Urinary bladder (tissue), 4 donors: ENCODE measurements around the gene RRAGD. TPM values are rescaled to one million over a fixed set of nuclear protein-coding genes. Genes with fewer than 3 reads are reported as not detected.
A peak's percentile ranks its signal among the peaks of the same experiment; 100 is the strongest.

Experiments used
- DNase-seq: peaks from one replicate; pipeline ENCODE4 v3.0.0-alpha.2; 2015; ENCODE audit errors: extremely low spot score
- H3K27ac ChIP-seq: one replicate; pipeline ENCODE4 v1.5.1; 2013; ENCODE audit warnings: low read depth, mild to moderate bottlenecking, moderate library complexity
- H3K36me3 ChIP-seq: one replicate; pipeline ENCODE4 v1.6.1; 2013; ENCODE audit warnings: mild to moderate bottlenecking, moderate library complexity; ENCODE audit not compliant: insufficient read depth
- H3K4me1 ChIP-seq: one replicate; pipeline ENCODE4 v1.6.1; 2013; ENCODE audit warnings: mild to moderate bottlenecking, moderate library complexity; ENCODE audit not compliant: insufficient read depth
- H3K4me3 ChIP-seq: one replicate; pipeline ENCODE4 v1.5.1; 2013; ENCODE audit warnings: low read depth, low read length
- WGBS: extraction: QIAGEN DNeasy Blood & Tissue Kit; methylation state at CpG from one replicate; pipeline ENCODE4 v1.1.7; 2013; 5-methylcytosine and 5-hydroxymethylcytosine counted together
- polyA plus RNA-seq: library from polyadenylated mRNA; stranded (reverse); fragments of 200-250 nt; gene quantifications from one replicate; pipeline ENCODE4 v1.2.3, GENCODE V29; 2013
- total RNA-seq: library from RNA; depleted of rRNA; stranded (reverse); fragments of >200 nt; gene quantifications from one replicate; pipeline ENCODE4 v1.2.3, GENCODE V29; 2014
- donor health status: healthy with polysubstance abuse.
- donor health status: healthy.

RRAGD gene
- total and polyA plus RNA-seq, 2 donors: 8.4 to 11.4 TPM

DNA sequence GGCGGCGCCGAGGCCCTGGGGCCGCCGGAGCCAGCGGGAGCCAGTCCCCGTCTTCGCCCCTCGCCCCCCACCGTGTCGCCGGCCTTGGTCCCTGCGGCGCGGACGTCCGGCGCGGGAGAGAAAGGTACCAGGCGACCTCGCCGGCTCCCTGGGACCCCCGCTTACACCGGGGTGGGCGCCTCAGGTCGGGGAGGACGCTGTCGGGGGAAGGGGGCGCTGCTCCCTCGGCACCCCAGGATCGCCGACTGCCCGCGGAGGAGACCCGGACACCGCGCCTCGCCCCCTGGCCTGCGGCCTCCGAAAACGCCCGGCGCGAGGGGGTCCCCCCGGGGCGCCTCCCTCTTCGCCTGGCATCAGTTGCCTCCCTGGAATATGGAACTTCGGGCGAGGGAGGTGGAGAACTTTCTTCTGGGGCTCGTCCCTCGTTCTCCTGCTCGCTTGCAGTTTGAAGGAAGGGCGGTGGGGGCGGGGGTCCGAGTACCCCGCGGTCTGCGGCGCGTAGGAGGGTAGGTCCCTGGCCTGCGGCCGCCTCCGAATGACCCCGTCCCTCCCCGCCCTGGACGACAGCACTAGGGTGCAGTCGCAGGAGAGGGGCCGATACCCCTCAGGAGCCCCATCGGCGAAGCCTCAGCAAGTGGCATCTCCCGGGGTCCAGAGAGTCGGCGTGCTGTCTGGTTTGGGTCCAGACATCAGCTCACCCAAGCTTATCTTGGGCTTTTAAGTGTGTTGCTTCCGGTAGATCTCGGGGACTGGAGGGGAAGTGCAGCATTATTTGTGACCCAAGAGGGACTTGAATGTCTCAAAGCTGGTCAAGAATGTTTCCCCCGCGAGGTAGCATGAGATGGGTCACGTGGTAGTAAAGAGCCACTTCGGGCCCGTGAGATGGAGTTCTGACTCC, 21.4 kb upstream of the RRAGD start:
- Histone ChIP-seq H3K4me3 (peak overlapping the region; percentile 77), H3K4me1 (no peaks in the 10 kb centered on the region), H3K36me3 (no peaks in the 10 kb centered on the region), H3K27ac (no peak overlapping the region)
- no peak for DNase-seq
- 2% methylated on average over 79 of the region's 80 CpGs for WGBS

DNA sequence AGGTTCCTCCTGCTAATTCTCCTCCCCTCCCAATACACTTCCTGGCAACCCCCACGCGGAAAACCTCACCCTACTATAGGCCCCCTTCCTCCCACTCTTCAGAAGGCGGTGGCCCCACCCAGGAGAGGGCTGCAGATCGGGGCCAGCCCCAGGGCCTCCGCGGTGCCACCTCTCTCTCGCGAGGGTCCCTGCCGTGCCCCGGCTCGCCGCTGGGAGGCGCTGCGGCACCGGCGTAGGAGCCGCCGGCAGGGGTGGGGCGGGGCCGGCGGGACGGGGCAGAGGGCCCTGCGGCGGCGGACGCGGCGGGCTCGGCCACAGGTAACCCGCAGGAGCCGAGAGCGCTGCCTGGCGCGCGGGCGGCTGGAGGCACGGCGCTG, 20.8 kb upstream of the RRAGD start, which contains the start of gene ANKRD6:
Gene ANKRD6 (plus strand): TSS at position 278 of the 377 bp plus-strand sequence. CDS start 133,825 bp downstream, outside the sequence.
- no peaks in the 10 kb centered on the region for H3K4me1 ChIP-seq
- H3K36me3 ChIP-seq: no peaks in the 10 kb centered on the region
- no peak for DNase-seq
- peak within 1 kb of the TSS; percentile 77 for H3K4me3 ChIP-seq
- WGBS: under 1% methylated on average over 38 of the region's 38 CpGs
- no peak within 1 kb of the TSS for H3K27ac ChIP-seq

DNA sequence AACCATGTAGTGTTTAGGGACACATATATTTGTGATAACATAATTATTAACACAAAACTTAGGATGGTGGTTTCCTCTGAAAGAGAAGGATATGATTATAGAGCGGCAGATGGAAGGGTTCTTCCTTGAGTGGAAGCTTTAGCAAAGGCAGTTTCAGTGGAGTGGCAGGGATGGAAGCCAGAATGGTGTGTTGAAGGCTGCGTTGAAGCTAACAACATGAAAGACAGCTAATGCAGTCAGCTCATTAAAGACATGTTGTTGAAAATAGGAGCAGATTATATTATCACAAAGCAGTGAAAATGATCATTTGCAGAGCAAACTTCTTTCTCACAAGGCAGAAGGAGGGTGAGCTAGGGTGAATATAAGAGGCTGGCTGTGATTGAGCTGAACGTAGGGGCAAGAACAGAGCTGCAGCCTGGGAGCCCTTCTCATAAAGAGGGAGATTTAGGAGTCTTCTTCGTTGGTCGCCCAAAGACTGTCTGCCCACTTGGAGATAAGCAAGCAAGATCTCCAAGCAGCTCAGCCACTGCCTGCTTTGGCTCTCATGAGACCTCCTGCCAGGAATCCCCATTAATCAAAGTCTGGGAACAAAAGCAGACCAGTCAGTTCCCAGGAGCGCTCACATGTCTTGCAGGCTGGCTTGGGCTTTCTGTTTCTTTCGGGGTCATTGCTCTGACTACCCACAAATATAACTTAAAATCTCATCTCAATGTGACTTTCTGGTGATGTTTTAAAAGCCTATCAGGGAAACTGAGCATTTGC, 18.3 kb upstream of the RRAGD start:
- no peak overlapping the region for H3K4me3 ChIP-seq
- 26% methylated on average over 7 of the region's 7 CpGs for WGBS

DNA sequence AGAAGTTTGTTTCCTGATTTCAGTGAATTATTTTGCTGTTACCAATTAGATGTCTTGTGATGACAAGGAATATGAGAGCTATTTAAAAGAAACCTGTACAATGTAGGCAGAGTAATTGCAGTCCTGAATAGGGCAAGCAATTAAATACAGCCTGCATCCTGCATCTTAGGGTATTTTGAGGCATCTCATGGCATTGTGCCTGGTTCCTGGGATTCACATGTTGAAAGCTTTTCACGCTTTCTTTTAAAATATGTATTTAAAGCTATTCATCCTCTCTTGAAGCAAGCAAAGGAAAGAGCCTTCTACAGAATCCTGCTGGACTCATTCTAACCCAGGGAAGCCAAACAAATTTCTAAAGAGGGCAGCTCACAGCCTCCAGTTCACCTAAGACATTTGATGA, 4.7 kb upstream of the RRAGD start:
- H3K36me3 ChIP-seq: no peaks in the 10 kb centered on the region
- H3K27ac ChIP-seq: no peak overlapping the region
- no peaks in the 10 kb centered on the region for H3K4me1 ChIP-seq
- no peak for DNase-seq
- H3K4me3 ChIP-seq: no peak overlapping the region
- 94% methylated on average over 1 of the region's 1 CpG for WGBS

More for the DNA sequence above, 18.3 kb upstream of the RRAGD start:
- no peak for DNase-seq
- no peaks in the 10 kb centered on the region for H3K4me1 ChIP-seq
- no peaks in the 10 kb centered on the region for H3K36me3 ChIP-seq
- no peak overlapping the region for H3K27ac ChIP-seq

DNA sequence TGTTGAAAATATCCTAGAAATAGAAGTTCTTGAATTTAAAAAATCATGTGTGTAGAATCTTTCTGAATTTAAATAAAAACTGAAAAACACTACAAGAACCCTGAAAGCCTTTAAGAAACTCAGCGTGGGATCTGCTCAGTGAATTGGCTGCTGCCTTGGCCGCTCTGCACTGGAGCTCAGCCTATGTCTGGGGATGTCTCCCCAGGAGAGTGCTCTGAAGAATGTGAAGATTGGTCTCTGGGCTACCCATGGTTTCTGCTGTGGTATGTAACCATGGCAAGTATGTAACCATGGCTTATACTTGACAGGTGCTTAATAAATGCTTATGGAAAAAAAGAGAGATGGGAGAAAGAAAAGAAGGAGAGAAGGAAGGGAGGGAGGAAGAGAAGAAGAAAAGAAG, 3.1 kb upstream of the RRAGD start:
- no peaks in the 10 kb centered on the region for H3K4me1 ChIP-seq
- no peak overlapping the region for H3K4me3 ChIP-seq
- WGBS: 90% methylated on average over 2 of the region's 2 CpGs
- no peaks in the 10 kb centered on the region for H3K36me3 ChIP-seq
- DNase-seq: no peak
- no peak overlapping the region for H3K27ac ChIP-seq

DNA sequence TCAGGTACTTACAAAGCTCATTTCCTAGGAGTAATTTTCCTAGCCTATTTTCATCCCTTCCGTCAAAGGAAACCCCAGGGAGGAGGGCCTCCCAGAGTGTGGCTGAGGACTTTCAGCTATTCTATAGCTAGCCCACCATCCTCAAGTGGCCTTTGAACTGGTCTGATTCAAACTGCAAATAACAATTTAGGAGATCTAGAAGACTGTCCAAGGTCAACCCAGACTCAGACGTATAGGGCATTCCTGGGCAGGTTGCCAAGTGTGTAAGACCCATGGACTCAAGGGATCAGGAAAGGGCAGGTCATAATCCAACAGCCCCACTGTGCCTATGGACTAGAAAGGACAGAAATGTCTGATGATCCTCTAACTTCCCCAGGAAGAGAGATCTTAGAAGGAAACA, 2.1 kb upstream of the RRAGD start:
- no peak for DNase-seq
- H3K36me3 ChIP-seq: no peaks in the 10 kb centered on the region
- H3K27ac ChIP-seq: no peak overlapping the region
- 17% methylated on average over 2 of the region's 2 CpGs for WGBS
- no peak overlapping the region for H3K4me3 ChIP-seq
- no peaks in the 10 kb centered on the region for H3K4me1 ChIP-seq

DNA sequence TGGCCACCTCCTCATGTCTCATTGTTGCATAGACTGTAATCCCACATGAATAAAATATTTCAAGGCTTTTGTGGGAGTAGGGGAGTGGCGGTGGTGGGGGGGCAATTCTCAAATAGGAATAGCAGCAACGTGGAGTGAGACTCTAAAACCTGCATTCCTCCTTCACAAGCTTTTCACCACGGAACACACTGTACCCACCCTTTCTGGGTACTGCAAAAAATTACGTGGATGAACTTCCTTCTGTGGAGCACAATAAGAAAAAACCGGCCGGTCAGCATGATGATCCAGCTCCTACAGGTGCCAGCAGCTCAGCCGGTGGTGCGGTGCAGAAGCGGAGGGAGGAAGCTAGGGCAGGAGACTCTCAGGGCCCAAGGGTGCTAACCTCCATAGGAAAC, 930 bp upstream of the RRAGD start:
- Histone ChIP-seq H3K27ac (no peak overlapping the region), H3K4me1 (no peaks in the 10 kb centered on the region), H3K36me3 (no peaks in the 10 kb centered on the region), H3K4me3 (peak overlapping the region; percentile 90)
- no peak for DNase-seq
- WGBS: 22% methylated on average over 9 of the region's 9 CpGs

DNA sequence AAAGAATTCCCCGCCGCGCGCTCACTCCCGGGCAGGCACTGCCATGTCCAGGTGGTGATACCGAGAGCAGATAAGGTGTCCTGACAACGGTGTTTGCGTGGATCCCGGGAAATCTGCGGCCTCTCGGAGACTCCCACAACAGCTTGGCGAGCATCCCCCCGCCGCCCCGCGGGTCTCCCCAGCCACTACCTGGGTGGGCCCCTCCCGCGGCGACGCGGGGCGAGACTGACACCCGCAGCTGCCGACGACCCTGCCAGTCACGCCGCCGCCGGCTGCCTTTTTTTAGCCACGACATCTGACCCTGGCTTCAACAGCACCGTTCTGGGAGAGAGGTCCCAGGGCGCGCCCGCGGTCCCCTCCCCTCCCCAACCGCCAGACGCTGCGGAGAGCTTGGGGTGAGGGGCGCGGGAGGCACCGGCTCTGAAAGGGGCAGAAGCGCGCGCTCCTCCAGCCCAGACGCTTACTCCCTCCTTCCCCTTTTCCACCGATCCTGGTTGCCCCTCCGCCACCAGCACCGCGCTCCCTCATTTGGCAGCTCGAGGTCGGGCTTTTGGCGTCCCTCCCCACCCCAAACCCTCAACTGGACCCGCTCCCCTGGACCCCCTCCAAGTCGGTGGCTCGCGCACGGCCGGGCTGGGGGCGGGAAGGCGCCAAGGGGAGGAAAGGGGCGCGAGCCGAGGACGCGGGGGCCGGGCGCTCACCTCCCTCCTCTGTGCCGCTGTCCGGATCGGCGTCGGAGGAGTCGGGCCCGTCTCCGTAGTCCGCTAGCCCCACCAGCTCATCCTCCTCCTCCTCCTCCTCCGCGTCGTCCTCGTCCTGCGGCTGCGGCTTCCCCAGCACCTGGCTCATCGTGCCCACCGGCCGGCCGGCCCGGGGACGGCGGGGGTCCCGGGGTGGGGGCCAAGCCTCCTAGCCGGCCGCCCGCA, 665 bp downstream of the RRAGD start:
- H3K4me1 ChIP-seq: no peaks in the 10 kb centered on the region
- peak overlapping the region; percentile 90 for H3K4me3 ChIP-seq
- H3K27ac ChIP-seq: peak overlapping the region; percentile 19
- no peak for DNase-seq
- H3K36me3 ChIP-seq: no peaks in the 10 kb centered on the region
- WGBS: 3% methylated on average over 93 of the region's 93 CpGs

DNA sequence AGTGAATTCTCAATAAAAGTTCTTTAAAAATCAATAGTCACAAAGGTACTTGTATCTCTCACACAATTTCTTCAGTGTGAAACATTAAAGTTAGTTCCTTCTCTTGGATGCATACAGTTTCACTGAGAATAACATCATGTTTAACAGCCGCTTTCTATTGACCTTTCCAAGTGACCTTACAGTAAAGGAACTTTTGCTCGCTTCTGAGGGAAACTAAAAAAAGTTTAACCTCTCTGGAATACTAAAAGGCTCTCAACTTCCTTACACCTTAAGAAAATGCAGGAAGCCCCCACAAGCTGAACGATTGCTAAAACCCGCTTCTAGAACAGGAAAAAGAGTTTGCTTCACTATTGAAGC, 1.3 kb downstream of the RRAGD start:
- WGBS: 41% methylated on average over 4 of the region's 4 CpGs
- Histone ChIP-seq H3K4me3 (peak overlapping the region; percentile 90), H3K27ac (no peak overlapping the region), H3K36me3 (no peaks in the 10 kb centered on the region), H3K4me1 (no peaks in the 10 kb centered on the region)
- no peak for DNase-seq

DNA sequence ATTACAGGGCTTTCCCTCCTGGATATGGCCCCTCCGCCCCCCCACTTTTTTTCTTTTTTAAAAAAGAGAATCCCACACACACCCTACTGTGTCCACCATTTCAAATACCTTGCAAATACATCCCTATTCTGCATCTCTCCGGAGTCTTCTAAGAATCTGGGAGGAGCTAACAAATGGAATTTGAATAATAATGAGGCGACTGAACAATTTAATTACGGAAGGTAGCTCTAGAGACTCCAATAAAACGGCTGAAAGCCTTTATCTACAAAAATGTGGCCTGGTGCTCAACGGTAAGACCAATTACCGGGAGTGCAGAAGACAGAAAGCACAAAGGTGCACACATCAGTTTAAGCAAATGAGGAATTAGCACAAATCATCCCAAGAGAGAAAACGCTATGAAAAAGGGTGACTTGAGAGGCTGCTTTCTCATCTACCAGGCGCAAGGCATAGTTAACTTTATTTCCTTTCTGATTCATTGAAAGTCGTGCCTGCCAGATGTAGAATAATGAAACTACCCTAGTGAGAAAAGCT, 1.8 kb downstream of the RRAGD start:
- DNase-seq: no peak
- no peaks in the 10 kb centered on the region for H3K4me1 ChIP-seq
- WGBS: 81% methylated on average over 10 of the region's 10 CpGs
- H3K4me3 ChIP-seq: no peak overlapping the region
- H3K36me3 ChIP-seq: no peaks in the 10 kb centered on the region
- no peak overlapping the region for H3K27ac ChIP-seq

DNA sequence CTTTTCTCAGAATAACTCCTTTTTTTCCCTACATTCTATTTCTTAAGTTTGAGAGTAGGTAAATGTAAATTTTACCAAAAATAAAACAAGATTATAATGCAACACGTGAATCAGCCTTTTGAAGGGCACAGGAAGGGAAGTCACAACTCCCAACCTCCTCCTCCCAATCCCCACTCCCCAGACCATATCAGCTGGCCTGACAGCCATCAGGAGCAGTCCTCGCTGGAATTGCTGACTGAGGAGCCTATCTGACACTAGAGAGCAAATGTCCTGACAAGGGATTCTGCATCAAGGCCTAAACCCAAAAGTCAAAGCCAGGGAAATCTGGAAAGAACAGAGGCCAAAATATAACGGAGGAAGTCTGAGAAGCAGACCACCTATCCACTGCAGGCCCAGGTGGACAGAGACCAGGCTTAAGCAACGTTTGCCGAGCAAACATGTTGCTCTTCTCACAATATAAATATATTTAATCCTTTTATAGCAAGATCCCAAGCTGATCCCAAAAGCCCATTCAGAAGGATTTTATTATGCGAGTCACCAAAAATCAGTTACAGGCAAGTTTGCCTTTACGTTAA, 2.5 kb downstream of the RRAGD start:
- 81% methylated on average over 7 of the region's 7 CpGs for WGBS
- H3K4me1 ChIP-seq: no peaks in the 10 kb centered on the region
- no peak for DNase-seq
- no peak overlapping the region for H3K4me3 ChIP-seq
- H3K36me3 ChIP-seq: no peaks in the 10 kb centered on the region
- H3K27ac ChIP-seq: no peak overlapping the region

DNA sequence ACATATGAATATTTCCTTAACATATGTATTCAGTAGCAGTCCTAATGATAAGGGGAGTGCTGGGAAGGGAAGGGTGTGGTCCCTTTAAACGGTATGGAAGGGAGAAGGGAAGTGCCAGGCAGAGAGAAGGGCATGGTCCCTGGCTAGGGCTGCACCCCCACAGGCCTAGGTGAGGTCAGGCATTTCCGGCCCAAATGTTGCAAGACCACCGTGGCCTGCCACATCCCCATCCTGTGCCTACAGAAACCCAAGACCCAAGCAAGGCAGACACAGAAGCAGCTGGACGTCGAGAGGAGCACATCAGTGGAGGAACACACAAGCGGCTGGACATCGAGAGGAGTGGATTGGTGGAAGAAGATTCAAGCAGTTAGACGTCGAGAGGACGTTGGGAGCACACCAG, 5.9 kb downstream of the RRAGD start:
- no peaks in the 10 kb centered on the region for H3K36me3 ChIP-seq
- no peak overlapping the region for H3K27ac ChIP-seq
- DNase-seq: no peak
- H3K4me3 ChIP-seq: no peak overlapping the region
- H3K4me1 ChIP-seq: no peaks in the 10 kb centered on the region
- WGBS: 69% methylated on average over 10 of the region's 10 CpGs

DNA sequence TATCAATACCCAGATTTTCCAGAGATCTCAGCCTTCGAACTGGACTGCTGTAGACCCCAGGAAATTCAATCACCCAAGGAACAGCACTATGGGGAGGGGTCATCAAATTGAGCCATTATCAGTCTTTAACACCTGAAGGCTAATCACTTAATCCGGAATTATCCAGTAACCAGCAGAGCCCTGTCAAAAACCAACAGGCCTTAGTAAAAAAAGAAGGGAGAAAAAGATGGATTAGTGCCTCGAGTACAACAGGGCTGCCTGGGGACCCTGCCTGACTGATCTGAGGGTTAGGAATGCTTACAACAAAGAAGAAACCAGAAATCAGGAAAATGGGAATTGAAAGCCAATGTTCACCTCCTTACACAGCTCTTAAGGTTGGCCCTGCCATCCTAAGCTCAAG, 7.6 kb downstream of the RRAGD start:
- DNase-seq: no peak
- H3K27ac ChIP-seq: no peak overlapping the region
- H3K4me3 ChIP-seq: no peak overlapping the region
- 73% methylated on average over 3 of the region's 3 CpGs for WGBS
- no peaks in the 10 kb centered on the region for H3K4me1 ChIP-seq
- H3K36me3 ChIP-seq: no peaks in the 10 kb centered on the region
